ENCODE results near the gene BOD1L1. TPM values are rescaled to one million over a fixed set of nuclear protein-coding genes. Genes with fewer than 3 reads are reported as not detected.
A peak's percentile ranks its signal among the peaks of the same experiment; 100 is the strongest.

BOD1L1 gene
- total and polyA plus RNA-seq, 2 experiments from 2014 or later = 11.9 to 29.1 TPM

GRCh38 chr4:13544606-13545393 lies 82.7 kb downstream of the BOD1L1 start:
- Histone ChIP-seq H3K4me3 (peak overlapping the region; percentile 80), H3K27me3 (peaks cover 91% of the 10 kb centered on the region), H3K4me2 (peak overlapping the region; percentile 100), H3K4me1 (ENCODE audit: insufficient read depth) (peaks cover 16% of the 10 kb centered on the region), H3K79me2 (no peaks in the 10 kb centered on the region), H3K27ac (peak overlapping the region; percentile 21), H3K9me2 (replicated peaks; ENCODE audit: insufficient read depth) (no peaks in the 10 kb centered on the region), H3K36me3 (replicated peaks; ENCODE audit: insufficient read depth, low read depth) (no peaks in the 10 kb centered on the region), H2AFZ (peak overlapping the region; percentile 90), H4K20me1 (ENCODE audit: insufficient read depth, poor library complexity, severe bottlenecking) (no peaks in the 10 kb centered on the region), H3K9me3 (ENCODE audit: low read depth) (no peaks in the 10 kb centered on the region)
- TF ChIP-seq EZH2phosphoT487 (IDR thresholded peaks at IDR 0.05; ENCODE audit: low read depth, severe bottlenecking, unreplicated experiment) (no peak), EZH2 (IDR thresholded peaks at IDR 0.05; ENCODE audit: borderline replicate concordance) (no peak), CTCF (IDR thresholded peaks at IDR 0.05; ENCODE audit: poor library complexity) (no peak)
- under 1% methylated on average over 32 of the region's 54 CpGs for WGBS (ENCODE audit: low lambda C conversion rate, missing lambda C conversion rate)
- peak; percentile 77 for DNase-seq (ENCODE audit: low spot score)

- Histone ChIP-seq H3K4me1 (ENCODE audit: insufficient read depth) (peaks cover 16% of the 10 kb centered on the region), H3K36me3 (replicated peaks; ENCODE audit: insufficient read depth, low read depth) (no peaks in the 10 kb centered on the region), H3K27me3 (peaks cover 91% of the 10 kb centered on the region), H3K9me3 (ENCODE audit: low read depth) (no peaks in the 10 kb centered on the region), H3K9me2 (replicated peaks; ENCODE audit: insufficient read depth) (no peaks in the 10 kb centered on the region), H3K79me2 (no peaks in the 10 kb centered on the region), H3K4me2 (peak within 1 kb of the TSS; percentile 100), H3K4me3 (peak within 1 kb of the TSS; percentile 80), H4K20me1 (ENCODE audit: insufficient read depth, poor library complexity, severe bottlenecking) (no peaks in the 10 kb centered on the region), H3K27ac (peak within 1 kb of the TSS; percentile 21), H2AFZ (peak within 1 kb of the TSS; percentile 90)
- WGBS (ENCODE audit: low lambda C conversion rate, missing lambda C conversion rate) = 1% methylated on average over 64 of the region's 96 CpGs
- DNase-seq (ENCODE audit: low spot score) = peak; percentile 56
- TF ChIP-seq EZH2 (IDR thresholded peaks at IDR 0.05; ENCODE audit: borderline replicate concordance) (peak; percentile 87), CTCF (IDR thresholded peaks at IDR 0.05; ENCODE audit: poor library complexity) (no peak)
Observed at GRCh38 chr4:13543839-13544605, 83.5 kb downstream of the BOD1L1 start, which contains the start of gene NKX3-2. Gene NKX3-2 (minus strand): TSS chr4:13544508. CDS start chr4:13544414, 94 bp downstream.

- Histone ChIP-seq H3K4me3 (no peak overlapping the region), H3K27ac (no peak overlapping the region), H3K79me2 (no peaks in the 10 kb centered on the region), H3K4me1 (ENCODE audit: insufficient read depth) (peaks cover 16% of the 10 kb centered on the region), H2AFZ (peak overlapping the region; percentile 74), H3K9me2 (replicated peaks; ENCODE audit: insufficient read depth) (no peaks in the 10 kb centered on the region), H4K20me1 (ENCODE audit: insufficient read depth, poor library complexity, severe bottlenecking) (no peaks in the 10 kb centered on the region), H3K9me3 (ENCODE audit: low read depth) (no peaks in the 10 kb centered on the region), H3K27me3 (peaks cover 94% of the 10 kb centered on the region), H3K36me3 (replicated peaks; ENCODE audit: insufficient read depth, low read depth) (no peaks in the 10 kb centered on the region), H3K4me2 (peak overlapping the region; percentile 100)
- no peak for DNase-seq (ENCODE audit: low spot score)
- 23% methylated on average over 30 of the region's 30 CpGs for WGBS (ENCODE audit: low lambda C conversion rate, missing lambda C conversion rate)
- TF ChIP-seq EZH2 (IDR thresholded peaks at IDR 0.05; ENCODE audit: borderline replicate concordance) (no peak), EZH2phosphoT487 (IDR thresholded peaks at IDR 0.05; ENCODE audit: low read depth, severe bottlenecking, unreplicated experiment) (peak; percentile 61)
Observed at GRCh38 chr4:13543032-13543838, 84.3 kb downstream of the BOD1L1 start.
